Activated CD8-positive, alpha-beta memory T cell treated with anti-CD3 and anti-CD28 coated beads for 36 hours (primary cell): ENCODE measurements around the gene EVX2. TPM values are rescaled to one million over a fixed set of nuclear protein-coding genes. Genes with fewer than 3 reads are reported as not detected.

ENCODE experiments used
- CTCF ChIA-PET: fragments of 350-600 bp; sonication (Branson Sonifier 250); formaldehyde crosslinking; loops from one replicate; lab custom pipeline; 2021; ENCODE audit warnings: antibody characterized with exemption; lab: Charles Lee
- POLR2A ChIA-PET: fragments of 350-600 bp; sonication (Branson Sonifier 250); formaldehyde crosslinking; loops from one replicate; lab custom pipeline; 2021; ENCODE audit warnings: antibody characterized with exemption; lab: Charles Lee
- total RNA-seq, 2 experiments: library from RNA; stranded (reverse); gene quantifications; one replicate each; pipeline ENCODE4 v1.2.3, GENCODE V29; 2021

The EVX2 gene
- total RNA-seq, 2 experiments from 2014 or later, result not detected

DNA sequence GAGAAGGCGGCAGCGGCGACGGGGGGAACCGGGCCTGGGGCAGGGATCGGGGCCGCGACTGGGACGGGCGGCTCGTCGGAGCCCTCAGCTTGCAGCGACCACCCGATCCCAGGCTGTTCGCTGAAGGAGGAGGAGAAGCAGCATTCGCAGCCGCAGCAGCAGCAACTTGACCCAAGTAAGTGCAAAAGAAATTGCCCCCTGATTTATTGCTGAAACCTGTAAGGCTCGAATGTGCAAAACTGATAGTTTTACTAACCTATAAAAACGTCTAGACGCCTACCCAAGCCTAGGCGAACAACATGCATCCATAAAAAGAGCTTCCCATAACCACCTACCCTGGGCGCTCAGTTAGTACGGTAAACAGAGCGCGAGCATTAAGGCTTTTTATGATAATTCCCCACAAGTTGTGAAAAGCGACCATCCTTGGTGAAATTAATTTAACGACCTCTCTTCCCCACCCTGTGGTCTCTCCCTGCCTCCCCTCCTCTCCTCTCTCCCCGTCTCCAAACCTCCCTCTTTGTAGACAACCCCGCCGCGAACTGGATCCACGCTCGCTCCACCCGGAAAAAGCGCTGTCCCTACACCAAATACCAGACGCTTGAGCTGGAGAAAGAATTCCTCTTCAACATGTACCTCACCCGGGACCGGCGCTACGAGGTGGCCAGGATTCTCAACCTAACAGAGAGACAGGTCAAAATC lies 39.8 kb upstream of the EVX2 start:
- ChIA-PET POLR2A (no interaction called here), CTCF (no interaction called here)

DNA sequence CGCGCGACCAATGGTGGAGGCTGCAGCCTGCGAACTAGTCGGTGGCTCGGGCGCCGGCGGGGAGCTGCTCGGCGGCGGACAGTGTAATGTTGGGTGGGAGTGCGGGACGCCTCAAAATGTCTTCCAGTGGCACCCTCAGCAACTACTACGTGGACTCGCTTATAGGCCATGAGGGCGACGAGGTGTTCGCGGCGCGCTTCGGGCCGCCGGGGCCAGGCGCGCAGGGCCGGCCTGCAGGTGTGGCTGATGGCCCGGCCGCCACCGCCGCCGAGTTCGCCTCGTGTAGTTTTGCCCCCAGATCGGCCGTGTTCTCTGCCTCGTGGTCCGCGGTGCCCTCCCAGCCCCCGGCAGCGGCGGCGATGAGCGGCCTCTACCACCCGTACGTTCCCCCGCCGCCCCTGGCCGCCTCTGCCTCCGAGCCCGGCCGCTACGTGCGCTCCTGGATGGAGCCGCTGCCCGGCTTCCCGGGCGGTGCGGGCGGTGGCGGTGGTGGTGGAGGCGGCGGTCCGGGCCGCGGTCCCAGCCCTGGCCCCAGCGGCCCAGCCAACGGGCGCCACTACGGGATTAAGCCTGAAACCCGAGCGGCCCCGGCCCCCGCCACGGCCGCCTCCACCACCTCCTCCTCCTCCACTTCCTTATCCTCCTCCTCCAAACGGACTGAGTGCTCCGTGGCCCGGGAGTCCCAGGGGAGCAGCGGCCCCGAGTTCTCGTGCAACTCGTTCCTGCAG lies 39.1 kb upstream of the EVX2 start, which contains the start of gene HOXD9:
TSS of gene HOXD9 (plus strand) at position 37 of the 728 bp plus-strand sequence. CDS start at position 87, 50 bp downstream.
- CTCF ChIA-PET, result no interaction called here
- POLR2A ChIA-PET, result no interaction called here

DNA sequence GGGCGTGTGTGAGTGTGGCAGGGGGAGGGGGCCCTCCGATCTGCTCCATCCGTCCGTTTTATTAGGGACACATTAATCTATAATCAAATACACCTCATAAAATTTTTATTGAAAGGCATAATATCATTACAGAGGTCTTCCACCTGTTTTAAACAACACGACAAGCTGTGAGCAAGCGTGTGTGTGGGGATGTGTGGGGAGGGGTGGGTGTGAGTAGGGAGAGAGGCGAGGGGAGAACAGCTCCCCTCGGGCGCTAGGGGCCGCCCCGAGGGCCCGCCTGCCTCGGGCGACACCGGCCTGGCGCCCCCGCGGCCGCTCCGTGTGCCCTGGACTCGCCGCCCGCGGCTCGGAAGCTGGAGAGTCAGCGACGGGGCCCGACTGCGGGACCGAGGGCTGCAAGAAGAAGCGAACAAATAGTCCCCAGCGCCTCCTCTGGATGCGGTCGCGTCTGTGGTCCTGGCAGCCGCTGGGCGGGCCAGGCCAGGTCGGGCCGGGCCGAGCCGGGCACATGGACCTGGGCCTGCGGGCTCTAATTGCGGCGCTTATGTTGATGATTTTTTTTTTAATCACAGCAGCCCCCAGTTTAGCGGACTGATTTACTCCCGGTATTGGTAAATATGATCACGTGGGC lies 38.4 kb upstream of the EVX2 start:
- CTCF ChIA-PET, result interaction anchor here (1.1 kb wide), 1 partner anchor 9 kb away, joined by 3 read pairs; no protein-coding TSS in a partner anchor
- POLR2A ChIA-PET, result no interaction called here

DNA sequence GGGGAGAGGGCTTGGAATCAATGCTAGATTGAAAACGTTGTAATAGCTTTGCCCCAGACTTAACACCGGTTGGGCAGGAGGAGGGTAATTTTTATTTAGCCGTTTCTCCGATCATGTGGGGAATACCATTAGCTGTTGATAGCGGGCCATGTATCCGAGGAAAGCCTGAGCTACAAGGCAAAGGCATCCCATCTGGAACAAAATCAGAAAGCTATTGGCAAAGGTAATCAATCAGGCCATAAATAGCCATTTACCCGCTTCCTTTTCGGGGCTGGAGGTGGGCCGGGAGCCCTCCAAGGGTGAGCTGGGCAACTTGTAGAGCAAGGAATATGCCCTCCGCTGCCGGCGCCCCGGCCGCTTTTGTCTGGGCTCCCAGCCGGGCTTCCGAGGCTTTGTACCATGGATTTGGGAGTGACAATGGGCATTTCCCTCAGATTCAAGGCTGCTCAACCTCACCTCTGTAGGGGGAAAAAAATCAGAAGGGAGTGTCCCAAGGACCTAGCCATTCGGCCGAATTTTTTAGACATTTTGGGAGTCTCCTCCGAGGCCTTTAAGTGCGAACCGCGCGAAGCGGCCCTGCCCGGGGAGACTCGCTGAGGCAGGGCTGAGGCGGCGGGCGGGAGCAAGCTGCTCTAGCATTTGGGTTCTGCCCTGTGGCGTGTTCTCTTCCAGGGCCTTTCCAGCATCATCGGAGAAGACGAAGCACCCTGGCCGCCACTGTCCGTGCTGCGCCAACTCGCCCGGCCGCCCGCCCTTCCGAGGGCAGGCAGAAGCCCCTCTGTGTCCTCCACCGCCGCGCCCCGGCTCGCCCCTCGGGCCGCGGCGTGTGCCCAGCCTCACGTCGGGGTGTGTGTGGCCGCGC lies 37.7 kb upstream of the EVX2 start:
- POLR2A ChIA-PET, result no interaction called here
- CTCF ChIA-PET, result interaction anchor here (1.1 kb wide), 1 partner anchor 10 kb away, joined by 3 read pairs; no protein-coding TSS in a partner anchor

DNA sequence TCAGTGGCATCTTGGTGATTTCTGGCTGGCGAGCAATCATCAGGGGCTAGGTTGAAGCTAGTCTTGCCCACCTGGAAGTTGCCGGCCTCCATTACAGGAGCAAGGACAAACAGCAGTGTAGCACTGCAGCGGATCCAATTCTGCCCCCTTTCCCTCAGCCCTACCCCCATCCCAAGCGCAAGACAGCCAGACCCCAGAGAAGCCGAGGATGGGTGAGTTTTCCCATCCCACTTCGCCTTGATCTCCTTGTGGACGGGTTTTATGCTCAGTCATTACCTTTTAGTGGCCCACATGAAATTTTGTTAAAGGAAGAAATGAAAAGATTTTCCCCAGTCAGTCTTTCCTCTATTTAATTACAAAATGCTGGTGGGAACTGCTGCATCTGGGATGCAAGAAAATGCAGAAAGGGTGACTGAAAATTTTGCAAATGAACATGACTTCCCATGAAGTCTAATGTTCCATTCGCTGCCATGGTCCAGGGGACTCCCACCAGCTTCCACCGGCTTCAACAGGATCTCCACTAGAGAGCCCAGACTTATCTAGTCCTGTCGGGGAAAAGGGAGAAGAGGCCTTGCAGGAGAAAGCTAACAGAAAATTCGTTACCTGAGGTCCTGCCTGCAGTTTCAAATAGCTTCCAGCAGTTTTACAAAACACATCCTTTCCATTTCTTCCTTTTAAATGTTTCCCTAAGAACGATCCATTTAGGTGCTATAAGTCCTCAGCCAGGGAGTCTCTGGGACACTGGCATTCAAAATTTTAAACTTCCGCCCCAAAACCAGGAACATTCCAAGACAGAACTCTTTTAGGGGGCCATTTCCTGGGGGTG lies 36.8 kb upstream of the EVX2 start:
- ChIA-PET POLR2A (no interaction called here), CTCF (interaction anchor here (0.9 kb wide), 1 partner anchor 42 kb away, joined by 3 read pairs; no protein-coding TSS in a partner anchor)

DNA sequence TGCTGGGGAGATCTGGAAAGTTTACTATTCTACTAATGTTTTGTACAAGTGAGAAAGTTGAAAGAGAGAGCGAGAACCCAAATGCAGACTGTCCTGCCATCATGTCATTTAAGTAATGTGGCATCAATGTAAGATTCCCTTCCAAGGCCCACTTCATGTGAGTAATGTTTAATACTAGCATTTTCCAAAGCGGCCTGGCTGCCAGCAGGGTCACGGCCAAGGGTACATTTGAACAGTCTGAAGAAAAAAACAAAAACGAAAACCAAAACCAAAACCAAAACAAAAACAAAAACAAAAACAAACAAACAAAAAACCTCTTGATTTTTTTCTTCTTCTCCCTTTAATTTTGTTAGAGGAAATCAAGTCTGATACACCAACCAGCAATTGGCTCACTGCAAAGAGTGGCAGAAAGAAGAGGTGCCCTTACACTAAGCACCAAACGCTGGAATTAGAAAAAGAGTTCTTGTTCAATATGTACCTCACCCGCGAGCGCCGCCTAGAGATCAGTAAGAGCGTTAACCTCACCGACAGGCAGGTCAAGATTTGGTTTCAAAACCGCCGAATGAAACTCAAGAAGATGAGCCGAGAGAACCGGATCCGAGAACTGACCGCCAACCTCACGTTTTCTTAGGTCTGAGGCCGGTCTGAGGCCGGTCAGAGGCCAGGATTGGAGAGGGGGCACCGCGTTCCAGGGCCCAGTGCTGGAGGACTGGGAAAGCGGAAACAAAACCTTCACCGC lies 35.0 kb upstream of the EVX2 start:
- CTCF ChIA-PET, result no interaction called here
- POLR2A ChIA-PET, result no interaction called here

DNA sequence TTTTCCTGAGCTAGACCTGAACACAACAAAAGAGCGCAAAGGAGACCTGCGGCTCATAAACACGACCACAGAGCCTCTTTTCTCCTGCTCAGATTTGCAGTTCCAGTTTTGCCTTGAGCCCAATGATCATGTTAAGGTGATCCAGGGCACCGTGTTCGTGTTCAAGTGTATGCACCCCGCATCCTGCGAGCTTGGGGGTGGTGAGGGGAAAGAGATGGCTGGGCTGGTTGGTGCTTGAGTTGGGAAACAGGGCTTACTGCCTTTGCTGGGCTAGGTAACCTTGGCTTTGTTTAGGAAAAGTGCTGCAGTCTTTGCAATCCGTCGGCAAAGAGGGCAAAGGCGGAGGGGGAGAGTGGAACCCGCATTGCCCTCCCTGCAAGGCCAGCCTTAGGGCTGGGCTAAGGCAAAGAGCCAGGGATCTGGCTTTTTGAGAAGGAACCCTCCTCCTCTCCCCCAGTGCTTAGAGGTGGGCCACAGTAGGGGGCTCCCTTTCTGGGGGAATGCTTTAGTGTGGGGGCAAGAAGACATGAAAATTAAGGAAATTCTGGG lies 34.1 kb upstream of the EVX2 start:
- ChIA-PET POLR2A (no interaction called here), CTCF (no interaction called here)

DNA sequence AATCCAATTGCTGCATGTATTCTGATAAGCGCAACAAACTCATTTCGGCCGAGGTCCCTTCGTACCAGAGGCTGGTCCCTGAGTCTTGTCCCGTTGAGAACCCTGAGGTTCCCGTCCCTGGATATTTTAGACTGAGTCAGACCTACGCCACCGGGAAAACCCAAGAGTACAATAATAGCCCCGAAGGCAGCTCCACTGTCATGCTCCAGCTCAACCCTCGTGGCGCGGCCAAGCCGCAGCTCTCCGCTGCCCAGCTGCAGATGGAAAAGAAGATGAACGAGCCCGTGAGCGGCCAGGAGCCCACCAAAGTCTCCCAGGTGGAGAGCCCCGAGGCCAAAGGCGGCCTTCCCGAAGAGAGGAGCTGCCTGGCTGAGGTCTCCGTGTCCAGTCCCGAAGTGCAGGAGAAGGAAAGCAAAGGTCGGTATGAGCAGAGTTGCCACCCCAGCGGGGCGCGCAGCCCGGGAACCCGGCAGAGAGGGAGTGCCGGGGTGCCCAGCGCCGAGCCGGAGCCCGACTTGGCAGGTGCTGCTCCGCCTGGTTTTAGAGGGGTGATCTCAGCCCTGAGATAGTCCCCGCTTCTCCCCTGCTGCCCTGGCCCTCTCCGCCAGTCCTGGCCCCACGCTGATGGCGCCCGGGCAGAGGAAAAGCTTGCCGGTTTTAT lies 33.5 kb upstream of the EVX2 start:
- POLR2A ChIA-PET, result no interaction called here
- CTCF ChIA-PET, result no interaction called here

DNA sequence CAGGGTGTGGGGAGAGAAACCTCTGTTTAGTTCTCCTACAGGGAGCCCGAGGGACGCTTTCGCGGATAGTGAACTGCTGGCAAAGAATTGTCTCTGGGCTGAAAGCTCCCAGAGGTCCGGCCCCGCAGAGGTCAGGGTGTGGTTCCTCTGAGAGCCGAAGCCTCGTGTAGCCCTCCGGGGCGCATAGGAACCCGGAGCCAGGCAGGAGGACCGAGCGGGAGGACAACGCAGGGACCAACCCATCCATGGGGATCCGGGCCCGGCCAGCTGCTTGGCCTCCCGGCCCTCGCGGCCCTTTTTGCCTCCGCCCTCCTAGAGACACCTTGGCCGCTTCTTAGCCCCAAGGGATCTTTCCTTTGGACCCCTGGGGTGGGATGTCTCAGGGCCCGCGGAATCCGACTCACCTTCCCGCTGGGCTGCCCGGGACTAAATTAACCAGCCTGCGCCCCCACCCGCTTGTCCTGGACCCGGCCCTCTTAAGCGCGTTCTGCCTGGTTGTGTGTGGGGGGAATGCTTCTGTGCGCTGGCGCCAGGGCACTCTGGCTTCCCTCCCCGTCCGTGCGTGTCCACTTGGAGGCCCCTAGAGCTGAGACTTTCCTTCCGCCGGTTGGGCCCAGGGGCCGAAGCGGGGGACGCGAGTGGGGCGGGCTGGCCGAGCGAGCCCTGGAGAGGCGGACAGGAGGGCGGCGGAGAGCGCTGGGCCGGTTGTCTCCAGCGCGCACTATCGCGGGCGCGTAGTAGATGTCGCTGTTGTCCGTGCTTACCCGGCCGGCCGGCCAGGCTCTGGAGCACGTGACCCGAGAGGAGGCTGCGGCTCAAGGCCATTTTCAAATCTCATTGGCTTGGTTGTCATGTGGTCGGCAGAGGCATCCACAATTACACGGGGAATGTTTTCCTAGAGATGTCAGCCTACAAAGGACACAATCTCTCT lies 32.4 kb upstream of the EVX2 start, which contains the start of gene HOXD10:
TSS of gene HOXD10 (plus strand) at position 896 of the 931 bp plus-strand sequence. CDS start 56 bp downstream, outside the sequence.
- ChIA-PET POLR2A (no interaction called here), CTCF (no interaction called here)

DNA sequence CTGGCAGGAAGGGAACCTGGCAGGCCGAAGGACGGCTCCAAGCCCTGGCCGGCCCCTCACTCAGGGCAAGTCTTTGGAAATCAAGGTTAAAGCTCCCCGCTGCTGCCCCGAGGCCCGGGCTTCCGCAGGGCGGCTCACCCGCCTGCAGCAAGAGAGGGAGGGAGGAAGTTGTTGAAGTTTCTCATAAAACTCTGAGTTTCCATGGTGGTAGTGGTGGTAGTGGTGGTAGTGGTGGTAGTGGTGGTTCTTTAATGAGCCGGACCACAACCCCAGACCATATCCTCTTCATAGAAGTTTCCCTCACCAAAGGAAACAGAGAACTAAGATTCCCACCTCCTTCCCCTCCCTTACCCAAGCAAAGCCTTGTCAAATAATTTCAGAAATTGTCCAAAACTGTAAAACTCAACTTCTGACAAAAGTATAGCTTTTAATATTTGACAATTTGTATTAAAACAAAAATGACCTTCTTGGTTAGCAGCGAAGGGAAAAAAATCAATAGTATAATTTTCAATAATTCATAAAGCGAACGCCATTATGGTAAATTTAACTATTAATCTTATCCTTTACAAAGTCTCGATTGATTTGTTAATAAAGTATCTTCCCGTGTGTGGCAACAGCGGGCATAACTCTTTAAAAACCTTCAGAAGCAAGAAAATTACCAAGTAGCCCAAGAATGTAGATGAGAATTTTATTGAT lies 31.3 kb upstream of the EVX2 start:
- CTCF ChIA-PET, result no interaction called here
- POLR2A ChIA-PET, result no interaction called here

DNA sequence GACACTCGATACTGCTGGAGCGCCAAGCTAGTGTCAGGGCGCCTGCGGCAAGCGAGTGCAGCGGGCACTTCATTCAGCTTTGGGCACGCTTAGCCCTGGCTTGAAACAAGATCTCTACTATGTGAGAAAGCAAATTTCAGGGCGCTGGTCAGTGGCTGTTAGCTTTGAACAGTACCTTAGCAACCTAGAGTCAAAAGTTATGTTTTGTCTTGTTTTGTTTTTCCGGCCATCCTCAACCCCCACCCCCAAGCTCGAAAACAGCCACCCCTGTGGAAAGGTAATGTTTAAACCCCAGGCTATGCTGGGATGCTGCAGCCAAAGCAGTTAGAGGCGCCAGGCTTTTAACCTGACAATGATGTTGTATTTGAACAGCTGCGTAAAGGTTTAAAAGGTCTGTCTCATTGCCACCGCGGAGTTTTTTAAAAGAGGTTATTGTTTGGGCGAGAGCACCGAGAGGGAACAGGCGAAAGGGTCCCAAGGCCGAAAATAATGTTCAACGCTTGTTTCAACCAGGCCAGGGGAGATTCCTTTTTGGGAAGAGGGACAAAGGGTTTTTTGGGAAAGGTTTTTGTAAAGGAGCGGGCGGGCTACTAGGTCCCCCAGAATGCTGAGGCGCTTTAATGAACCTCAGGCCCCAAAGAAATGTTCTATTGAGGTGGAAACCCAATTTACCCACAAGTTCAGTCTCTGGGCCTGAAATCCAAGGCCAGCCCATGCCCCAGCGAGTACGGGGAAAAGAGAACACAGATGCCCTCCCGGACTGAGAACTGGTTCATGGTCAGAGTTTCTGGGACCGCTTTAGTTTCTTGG lies 30.6 kb upstream of the EVX2 start:
- ChIA-PET CTCF (interaction anchor here (1.7 kb wide), 1 partner anchor 13 kb away, joined by 4 read pairs; no protein-coding TSS in a partner anchor), POLR2A (no interaction called here)

DNA sequence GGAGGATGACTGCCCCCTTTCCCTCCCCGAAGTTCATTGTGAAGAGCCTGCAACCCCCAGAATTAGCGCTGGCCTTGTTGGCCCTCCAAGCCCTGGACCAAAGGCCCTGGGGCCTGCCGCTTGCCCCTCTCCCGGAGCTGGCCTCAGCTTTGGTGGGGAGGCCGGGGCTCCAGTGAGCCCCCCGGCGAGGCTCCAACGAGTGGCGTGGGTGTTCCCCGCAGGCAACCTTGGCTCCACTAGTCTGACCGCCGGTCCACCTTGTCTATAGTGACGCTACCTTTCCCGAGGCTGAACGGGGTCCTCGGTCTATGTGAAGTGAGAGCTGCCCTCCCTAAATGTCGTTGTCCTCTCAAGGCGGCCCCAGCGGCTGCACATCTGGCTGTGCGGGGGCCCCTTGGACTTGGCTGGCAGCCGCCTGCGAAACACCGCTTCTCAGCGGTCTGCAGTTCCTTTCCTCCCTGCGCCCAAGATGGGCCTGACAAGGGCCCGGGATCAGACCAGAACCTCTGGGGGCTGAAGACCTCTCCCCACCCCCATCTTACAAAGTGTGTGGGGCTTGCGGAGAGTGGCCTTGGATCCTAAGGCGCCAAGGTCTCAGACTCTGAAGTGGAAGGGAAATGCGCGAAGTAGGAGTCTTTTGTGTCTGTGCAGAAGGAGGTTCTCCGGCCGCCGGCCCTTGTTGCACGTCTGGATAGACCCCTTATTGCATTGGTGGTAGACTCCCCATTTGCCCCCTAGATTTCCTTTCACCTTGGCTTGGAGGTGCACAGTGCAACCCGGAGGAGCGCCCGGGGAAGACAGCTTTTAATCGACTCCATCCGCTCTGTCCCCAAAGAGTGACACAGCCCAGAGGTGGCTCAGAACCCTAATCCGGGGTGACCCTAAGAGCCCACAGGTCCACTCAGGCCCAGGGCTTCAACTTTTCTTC lies 28.9 kb upstream of the EVX2 start:
- ChIA-PET CTCF (interaction anchor here (1.3 to 1.7 kb wide), 2 partner anchors 14 to 28 kb away, joined by 4 read pairs; no protein-coding TSS in a partner anchor), POLR2A (no interaction called here)

DNA sequence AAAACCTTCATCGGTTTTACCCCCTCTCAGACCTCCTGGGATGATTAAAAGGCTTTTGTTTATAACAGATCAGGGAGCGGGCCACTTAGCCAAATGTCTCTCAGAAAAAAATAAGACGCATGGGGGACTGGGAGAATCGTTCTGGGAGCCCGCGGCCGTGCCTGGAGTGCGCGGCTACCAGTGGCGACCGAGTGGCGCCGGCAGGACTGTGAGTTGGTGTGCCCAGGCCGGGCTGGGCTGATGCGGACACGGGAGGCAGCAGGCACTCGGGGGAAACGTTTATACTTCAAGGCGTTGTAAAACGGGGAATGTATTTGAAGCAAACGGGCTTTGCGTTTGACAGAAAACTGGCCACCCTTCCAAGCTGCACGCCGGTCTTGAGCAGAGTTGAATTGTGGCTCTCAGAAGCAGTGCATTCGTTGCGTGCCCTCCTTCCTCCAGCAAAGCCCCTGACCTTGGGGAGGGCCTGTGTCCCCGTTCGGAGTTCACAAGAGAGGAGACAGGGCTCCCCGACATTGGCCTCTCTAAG lies 28.1 kb upstream of the EVX2 start:
- ChIA-PET CTCF (interaction anchor here (1.3 kb wide), 1 partner anchor 28 kb away, joined by 4 read pairs; no protein-coding TSS in a partner anchor), POLR2A (no interaction called here)
